Measurements from ENCODE around the gene FCHO1. TPM values are rescaled to one million over a fixed set of nuclear protein-coding genes. Genes with fewer than 3 reads are reported as not detected.

FCHO1 gene
- total and polyA plus RNA-seq, 10 of the 15 experiments (the other 5 are each of a cell fraction or from before 2014, with no cell fraction given) = 0.14 to 45.8 (median 15.8) TPM

- ATAC-seq (no peak), DNase-seq (ENCODE audit: low read depth, low spot score) (no peak), FAIRE-seq (no peak)
- intact Hi-C loops (cut with micrococcal nuclease; ENCODE audit: unreplicated experiment) = no loop called here
- BruUV-seq (replicated peaks) = no TSS peak
- TF ChIP-seq CBX5 (IDR thresholded peaks at IDR 0.05; ENCODE audit: low read depth) = no peak
- H3K4me1 ChIP-seq (ENCODE audit: control insufficient read depth, insufficient read depth, low read length) = peaks cover 26% of the 10 kb centered on the region
- RAD21 ChIA-PET (ENCODE audit: unreplicated experiment) = interaction anchor here (0.9 to 1.0 kb wide), 2 partner anchors 22 to 98 kb away, joined by 3 read pairs; partner anchors contain the start of gene RPL18A
- no peaks in the 10 kb centered on the region for H3K27me3 ChIP-seq (replicated peaks in 1 of 2; ENCODE audit: control insufficient read depth in 2 of 2, insufficient read depth in 2 of 2, low read length in 1 of 2)
- 43% methylated on average over 4 of the region's 4 CpGs for WGBS (ENCODE audit: insufficient coverage, insufficient replicate concordance, low lambda C conversion rate, missing lambda C conversion rate)
- H3K27ac ChIP-seq (ENCODE audit: control insufficient read depth, insufficient read depth) = no peak overlapping the region; the same call in 1 of the 2 replicates
- H3K4me2 ChIP-seq (ENCODE audit: control insufficient read depth, insufficient read depth) = no peak overlapping the region
- no peaks in the 10 kb centered on the region; the same call in 2 of the 3 replicates for H3K9me3 ChIP-seq (replicated peaks; ENCODE audit: control insufficient read depth, insufficient read depth, low read length)
- H3K4me3 ChIP-seq = no peak overlapping the region
- no peak overlapping the region for H3K9ac ChIP-seq (ENCODE audit: control insufficient read depth, insufficient read depth, low read length)
- peaks cover 2 to 18% of the 10 kb centered on the region in 2 experiments for H3K36me3 ChIP-seq (ENCODE audit: control insufficient read depth in 2 of 2, insufficient read depth in 2 of 2, low read length in 1 of 2)
- POLR2A ChIA-PET = interaction anchor here (0.6 to 1.2 kb wide), 2 partner anchors 14 to 32 kb away, joined by 3 to 5 read pairs; no protein-coding TSS in a partner anchor
- H4K20me1 ChIP-seq (ENCODE audit: control insufficient read depth, insufficient read depth) = no peaks in the 10 kb centered on the region
- no peak overlapping the region for H2AFZ ChIP-seq (ENCODE audit: control insufficient read depth, low read depth, low read length)
- in situ Hi-C loops (cut with MboI) = no loop called here
- CTCF ChIA-PET = interaction anchor here (0.7 to 8.0 kb wide), 3 partner anchors 9 to 58 kb away, joined by 3 to 108 read pairs (median 3); no protein-coding TSS in a partner anchor
- peaks cover 5% of the 10 kb centered on the region for H3K79me2 ChIP-seq (ENCODE audit: control insufficient read depth, insufficient read depth, low read length)
- SMC1A ChIA-PET (ENCODE audit: uncharacterized antibody, unreplicated experiment) = interaction anchor here (0.8 to 1.0 kb wide), 2 partner anchors 13 to 56 kb away, joined by 3 to 4 read pairs; no protein-coding TSS in a partner anchor
Measured at GRCh38 chr19:17761148-17761547, 9.9 kb downstream of the FCHO1 start.

- no peaks in the 10 kb centered on the region; the same call in 2 of the 3 replicates for H3K9me3 ChIP-seq (replicated peaks; ENCODE audit: control insufficient read depth, insufficient read depth, low read length)
- H3K4me3 ChIP-seq = no peak overlapping the region
- H3K79me2 ChIP-seq (ENCODE audit: control insufficient read depth, insufficient read depth, low read length) = no peaks in the 10 kb centered on the region; the same call in 1 of the 2 replicates
- peaks cover 15% of the 10 kb centered on the region; the same call in 1 of the 2 replicates for H3K4me1 ChIP-seq (ENCODE audit: control insufficient read depth, insufficient read depth, low read length)
- BruUV-seq (replicated peaks) = no TSS peak
- H3K27ac ChIP-seq (ENCODE audit: control insufficient read depth, insufficient read depth) = no peak overlapping the region
- no peak for FAIRE-seq
- H3K9ac ChIP-seq (ENCODE audit: control insufficient read depth, insufficient read depth, low read length) = no peak overlapping the region
- H3K27me3 ChIP-seq (replicated peaks in 1 of 2; ENCODE audit: control insufficient read depth in 2 of 2, insufficient read depth in 2 of 2, low read length in 1 of 2) = no peaks in the 10 kb centered on the region
- in situ Hi-C loops (cut with MboI) (no loop called here), intact Hi-C loops (cut with micrococcal nuclease; ENCODE audit: unreplicated experiment) (no loop called here)
- no peak for DNase-seq (ENCODE audit: low read depth, low spot score)
- no peaks in the 10 kb centered on the region for H4K20me1 ChIP-seq (ENCODE audit: control insufficient read depth, insufficient read depth)
- WGBS (ENCODE audit: insufficient coverage, insufficient replicate concordance, low lambda C conversion rate, missing lambda C conversion rate) = 91% methylated on average over 17 of the region's 17 CpGs
- ATAC-seq = peak; percentile 73
- H2AFZ ChIP-seq (ENCODE audit: control insufficient read depth, low read depth, low read length) = no peak overlapping the region
- no peak overlapping the region for H3K4me2 ChIP-seq (ENCODE audit: control insufficient read depth, insufficient read depth)
- H3K36me3 ChIP-seq (ENCODE audit: control insufficient read depth in 2 of 2, insufficient read depth in 2 of 2, low read length in 1 of 2) = peaks cover 6 to 16% of the 10 kb centered on the region in 2 experiments
- POLR2A ChIA-PET = interaction anchor here (1.0 to 1.2 kb wide), 3 partner anchors 8 to 44 kb away, joined by 3 to 4 read pairs (median 3); no protein-coding TSS in a partner anchor
- CTCF ChIA-PET = interaction anchor here (8.0 kb wide), 1 partner anchor 59 kb away, joined by 108 read pairs; no protein-coding TSS in a partner anchor
- SMC1A ChIA-PET (ENCODE audit: uncharacterized antibody, unreplicated experiment) = interaction anchor here (0.9 kb wide), 1 partner anchor 44 kb away, joined by 4 read pairs; no protein-coding TSS in a partner anchor
- RAD21 ChIA-PET (ENCODE audit: unreplicated experiment) = interaction anchor here (0.8 to 1.3 kb wide), 3 partner anchors 8 to 44 kb away, joined by 3 to 5 read pairs (median 3); partner anchors contain the start of gene MAP1S
- TF ChIP-seq BACH1 (IDR thresholded peaks at IDR 0.05; ENCODE audit: borderline replicate concordance) (no peak), KDM1A (IDR thresholded peaks at IDR 0.05; ENCODE audit: borderline replicate concordance) (0 out of 2 replicates have a peak, but pooled peaks have one; percentile 36), ELK1 (IDR thresholded peaks at IDR 0.05; ENCODE audit: low read depth, low read length) (no peak), STAT3 (IDR thresholded peaks at IDR 0.05; ENCODE audit: low read depth, low read length) (no peak), SREBF1 (IDR thresholded peaks at IDR 0.05; ENCODE audit: low read length) (no peak), BMI1 (IDR thresholded peaks at IDR 0.05; ENCODE audit: borderline replicate concordance) (peak; percentile 69), TAF1 (IDR thresholded peaks at IDR 0.05; ENCODE audit: borderline replicate concordance, low read depth, low read length) (no peak), NR2F1 (conservative IDR thresholded peaks at IDR 0.05) (no peak), PKNOX1 (IDR thresholded peaks at IDR 0.05) (no peak)
Measured at GRCh38 chr19:17762505-17763229, 11.4 kb downstream of the FCHO1 start.

Measured in GM12878 (cell line).